HEK293T (cell line): ENCODE measurements around the gene GOLGA1.

ENCODE experiments used
- CTCF ChIA-PET: fragments of 350-600 bp; formaldehyde crosslinking; extraction: SDS; loops from one replicate; lab custom pipeline; 2021; ENCODE audit warnings: antibody characterized with exemption, inconsistent platforms; lab: Yijun Ruan, JAX
- POLR2A ChIA-PET: fragments of 350-600 bp; formaldehyde crosslinking; extraction: SDS; loops from one replicate; lab custom pipeline; 2020; ENCODE audit warnings: antibody characterized with exemption, inconsistent platforms; lab: Yijun Ruan, JAX
- DNase-seq: peaks from one replicate; pipeline ENCODE4 v3.0.0; 2012; ENCODE audit warnings: mixed read lengths; ENCODE audit errors: extremely low spot score
- ARNT ChIP-seq: fragments of 450-650 bp; IDR thresholded peaks from 2 replicates; pipeline ENCODE4 v1.6.1; 2017; ENCODE audit warnings: mild to moderate bottlenecking
- BHLHE40 ChIP-seq: fragments of 450-650 bp; IDR thresholded peaks from 2 replicates; pipeline ENCODE4 v1.6.1; 2016; ENCODE audit warnings: mild to moderate bottlenecking, moderate library complexity, borderline replicate concordance
- CTBP1 ChIP-seq: fragments of 450-650 bp; IDR thresholded peaks from 2 replicates; pipeline ENCODE4 v1.6.1; 2016; ENCODE audit warnings: borderline replicate concordance
- FOXA1 ChIP-seq: fragments of 450-650 bp; IDR thresholded peaks from 2 replicates; pipeline ENCODE4 v1.6.1; 2016; ENCODE audit warnings: mild to moderate bottlenecking
- FOXM1 ChIP-seq: fragments of 450-650 bp; IDR thresholded peaks from 2 replicates; pipeline ENCODE4 v1.6.1; 2017; ENCODE audit warnings: mild to moderate bottlenecking, borderline replicate concordance
- HDGF ChIP-seq: fragments of 450-650 bp; IDR thresholded peaks from 2 replicates; pipeline ENCODE4 v1.6.1; 2017; ENCODE audit warnings: antibody characterized with exemption, borderline replicate concordance
- L3MBTL2 ChIP-seq: fragments of 450-650 bp; conservative IDR thresholded peaks from 2 replicates; pipeline ENCODE4 v1.6.1; 2016; ENCODE audit warnings: mild to moderate bottlenecking
- LEF1 ChIP-seq: fragments of 450-650 bp; IDR thresholded peaks from 2 replicates; pipeline ENCODE4 v1.6.1; 2017; ENCODE audit warnings: mild to moderate bottlenecking, borderline replicate concordance
- NFRKB ChIP-seq: fragments of 450-650 bp; IDR thresholded peaks from 2 replicates; pipeline ENCODE4 v1.6.1; 2016; ENCODE audit warnings: mild to moderate bottlenecking, moderate library complexity
- PKNOX1 ChIP-seq: fragments of 450-650 bp; IDR thresholded peaks from 2 replicates; pipeline ENCODE4 v1.6.1; 2016
- SP1 ChIP-seq: fragments of 450-650 bp; IDR thresholded peaks from 2 replicates; pipeline ENCODE4 v1.6.1; 2017

GOLGA1 gene

DNA sequence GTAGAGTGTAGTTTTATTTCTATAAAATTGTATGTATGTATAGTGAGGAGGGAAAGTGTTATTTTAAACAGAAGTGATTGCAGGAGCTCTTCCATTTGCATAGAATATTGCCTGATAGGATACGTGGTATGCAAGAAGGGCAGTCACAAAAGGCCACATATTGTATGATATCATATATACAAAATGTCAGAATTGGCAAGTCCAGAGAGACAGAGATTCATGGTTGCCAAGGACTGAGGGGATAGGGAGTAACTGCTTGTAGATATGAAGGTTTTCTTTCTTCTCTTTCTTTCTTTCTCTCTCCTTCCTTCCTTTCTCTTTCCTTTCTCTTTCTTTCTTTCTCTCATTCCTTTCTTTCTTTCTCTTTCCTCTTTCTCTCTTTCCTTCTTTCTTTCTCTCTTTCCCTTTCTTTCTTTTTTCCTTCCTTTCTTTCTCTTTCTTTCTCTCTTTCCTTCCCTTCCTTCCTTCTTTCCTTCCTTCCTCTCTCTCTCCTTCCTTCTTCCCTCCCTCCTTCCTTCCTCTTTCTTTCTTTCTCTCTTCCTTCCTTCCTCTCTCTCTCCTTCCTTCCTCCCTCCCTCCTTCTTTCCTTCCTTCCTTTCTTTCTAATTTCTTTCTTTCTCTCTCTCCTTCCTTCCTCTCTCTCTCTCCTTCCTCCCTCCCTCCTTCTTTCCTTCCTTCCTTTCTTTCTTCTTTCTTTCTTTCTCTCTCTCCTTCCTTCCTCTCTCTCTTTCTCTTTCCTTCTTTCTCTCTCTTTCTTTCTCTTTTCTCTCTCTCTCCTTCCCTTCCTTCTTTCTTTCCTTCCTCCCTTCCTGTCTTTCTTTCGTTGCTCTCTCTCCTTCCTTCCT is 112.2 kb downstream of the GOLGA1 start:
- no peak for DNase-seq
- TF ChIP-seq PKNOX1 = no peak
- TF ChIP-seq BHLHE40 = no peak
- no peak for TF ChIP-seq ARNT
- TF ChIP-seq L3MBTL2 = no peak
- TF ChIP-seq FOXA1 = no peak
- no peak for TF ChIP-seq NFRKB
- no peak for TF ChIP-seq CTBP1
- TF ChIP-seq HDGF = no peak
- no peak for TF ChIP-seq SP1
- TF ChIP-seq FOXM1 = no peak
- TF ChIP-seq LEF1 = no peak
- ChIA-PET POLR2A (no interaction called here), CTCF (interaction anchor here (1.0 to 2.1 kb wide), 2 partner anchors 11 to 55 kb away, joined by 3 to 11 read pairs; no protein-coding TSS in a partner anchor)
